DLD1 (cell line): ENCODE measurements around the gene ARVCF.

Source experiments
- in situ Hi-C: cut with HindIII; loops from 2 replicates; pipeline ENCODE4 v1.10.0; 2017; ENCODE audit warnings: low sequenced_read_pairs

The ARVCF gene

GRCh38 chr22:19976671-19977070, 40.0 kb downstream of the ARVCF start:
- in situ Hi-C loops, result no loop called here

DNA sequence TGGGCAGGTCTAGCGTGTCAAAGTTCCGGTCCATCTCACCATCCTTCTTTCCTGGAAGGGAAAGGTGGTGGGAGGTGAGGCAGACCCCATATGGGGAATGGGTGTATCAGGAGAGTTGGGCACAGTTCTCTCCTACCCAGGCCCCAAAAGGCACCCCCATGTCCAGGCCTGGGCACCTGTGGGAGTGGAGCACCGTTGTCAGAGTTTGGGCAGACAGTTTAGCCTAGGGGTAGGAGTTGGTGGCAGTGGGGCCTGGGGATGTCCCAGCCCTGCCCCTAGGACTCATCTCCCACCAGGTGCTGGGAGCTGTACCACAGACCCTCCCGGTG, 41.0 kb downstream of the ARVCF start:
- in situ Hi-C loops, result no loop called here

- in situ Hi-C loops, result no loop called here
Observed at GRCh38 chr22:19974935-19975706, 41.5 kb downstream of the ARVCF start.

- in situ Hi-C loops, result no loop called here
Observed at GRCh38 chr22:19974268-19974861, 42.3 kb downstream of the ARVCF start.

GRCh38 chr22:19973551-19974267, 42.9 kb downstream of the ARVCF start:
- in situ Hi-C loops, result no loop called here

GRCh38 chr22:19972652-19973550, 43.7 kb downstream of the ARVCF start:
- in situ Hi-C loops, result no loop called here

- in situ Hi-C loops, result no loop called here
Observed at GRCh38 chr22:19972251-19972650, 44.4 kb downstream of the ARVCF start.

- in situ Hi-C loops, result no loop called here
Observed at GRCh38 chr22:19971276-19972124, 45.1 kb downstream of the ARVCF start.

- in situ Hi-C loops, result no loop called here
Observed at GRCh38 chr22:19970479-19971275, 45.9 kb downstream of the ARVCF start.

DNA sequence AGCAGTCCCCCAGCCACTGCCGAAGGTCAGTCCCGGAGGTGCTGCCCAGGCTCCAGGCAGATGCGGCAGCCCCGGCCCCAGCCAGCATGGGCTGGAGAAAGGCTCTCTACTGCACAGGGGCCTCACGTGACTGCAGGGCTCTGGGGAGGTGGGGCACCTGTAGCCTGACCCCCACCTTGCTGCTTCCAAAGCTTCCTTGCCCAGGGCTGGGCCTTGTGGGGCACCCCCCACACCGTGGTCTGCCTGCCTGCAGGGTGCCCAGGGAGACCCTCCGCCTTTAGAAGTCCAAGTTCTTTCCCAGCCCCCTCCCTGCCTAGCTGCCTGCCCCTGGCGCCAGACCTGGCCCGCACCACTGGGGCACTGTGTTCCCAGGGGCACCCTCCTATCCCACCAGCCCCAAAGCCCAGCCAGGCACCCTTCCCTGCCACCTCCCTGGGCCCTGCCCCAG, 46.6 kb downstream of the ARVCF start:
- in situ Hi-C loops, result no loop called here

- in situ Hi-C loops, result no loop called here
Observed at GRCh38 chr22:19969141-19969928, 47.3 kb downstream of the ARVCF start.

GRCh38 chr22:19968450-19968891, 48.2 kb downstream of the ARVCF start:
- in situ Hi-C loops, result no loop called here

DNA sequence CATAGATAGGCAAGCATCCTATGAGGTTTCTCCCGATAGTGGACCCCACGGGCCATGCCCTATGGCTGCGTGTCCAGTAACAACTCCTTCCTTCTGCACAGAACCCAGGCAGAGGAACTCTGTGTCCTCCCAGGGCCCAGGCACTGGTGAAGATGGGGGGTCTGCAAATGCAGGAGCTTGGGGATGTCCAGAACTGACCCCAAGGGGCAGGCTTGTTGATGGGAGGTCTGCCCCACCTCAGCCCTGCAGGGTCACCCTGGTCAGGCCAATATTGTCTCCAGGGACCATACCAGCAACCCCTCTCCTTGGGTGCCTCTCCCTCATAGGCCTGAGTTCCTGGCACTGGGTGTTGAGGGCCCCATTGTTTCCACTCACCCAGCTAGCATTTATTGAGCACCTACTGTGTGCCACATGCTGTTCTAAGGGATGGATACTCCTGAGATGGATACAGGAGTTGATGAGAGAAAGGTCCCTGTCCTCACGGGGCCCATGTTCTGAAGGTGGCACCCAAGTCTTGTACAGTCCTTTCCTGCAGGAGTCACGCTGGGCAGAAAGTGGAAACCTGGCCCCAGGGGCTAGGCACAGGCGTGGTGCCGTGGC, 48.7 kb downstream of the ARVCF start:
- in situ Hi-C loops, result no loop called here

- in situ Hi-C loops, result no loop called here
Observed at GRCh38 chr22:19966908-19967750, 49.5 kb downstream of the ARVCF start.

DNA sequence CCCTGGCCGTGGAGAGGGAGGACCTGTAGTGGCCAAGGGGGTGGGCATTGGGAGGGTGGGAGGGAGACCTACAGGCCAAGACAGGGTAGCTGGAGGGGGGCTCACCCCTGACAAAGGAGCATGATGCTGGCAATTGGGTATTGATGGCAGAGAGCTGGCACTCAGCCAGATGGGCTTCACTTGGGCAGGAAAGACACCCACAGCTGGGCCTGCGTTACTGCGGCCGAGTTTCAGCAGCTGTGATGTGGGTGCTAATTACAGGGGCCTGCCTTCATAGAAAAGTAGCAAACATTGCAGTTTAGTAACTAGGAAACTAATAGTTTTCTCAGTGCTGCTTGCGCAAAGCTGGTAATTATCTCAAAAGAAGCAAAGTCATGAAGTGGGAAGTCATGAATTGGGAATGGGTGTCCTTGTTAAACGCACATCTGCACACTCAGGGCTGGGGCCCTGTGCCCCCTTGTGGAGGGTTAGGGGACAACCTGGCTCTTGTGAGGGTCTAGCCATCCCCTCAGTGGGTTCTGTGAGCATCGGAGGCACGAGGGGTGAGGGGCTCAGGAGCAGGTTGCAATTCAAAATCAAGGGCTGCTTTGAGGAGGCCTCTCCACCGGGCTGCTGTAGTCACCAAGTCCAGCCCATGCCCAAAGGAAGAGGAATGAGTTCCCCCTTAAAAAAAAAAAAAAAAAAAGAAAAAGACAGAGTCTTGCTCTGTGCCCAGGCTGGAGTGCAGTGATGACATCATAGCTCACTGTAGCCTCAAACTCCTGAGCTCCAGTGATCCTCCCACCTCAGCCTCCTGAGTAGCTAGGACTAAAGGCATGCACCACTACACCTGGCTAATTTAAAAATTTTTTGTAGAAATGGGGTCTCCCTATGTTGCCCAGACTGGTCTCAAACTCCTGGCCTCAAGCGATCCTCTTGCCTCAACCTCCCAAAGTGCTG, 50.6 kb downstream of the ARVCF start:
- in situ Hi-C loops, result no loop called here
